Smooth muscle cell of the pulmonary artery (primary cell): ENCODE measurements around the gene HSPA6. TPM values are rescaled to one million over a fixed set of nuclear protein-coding genes. Genes with fewer than 3 reads are reported as not detected.

Experiments
- total RNA-seq: library from RNA; depleted of rRNA; stranded (reverse); fragments of >200 nt; gene quantifications from 2 replicates; pipeline ENCODE4 v1.2.3, GENCODE V29; 2014

HSPA6 gene
- 0.65 and 4.5 TPM in 2 replicates for total RNA-seq

DNA sequence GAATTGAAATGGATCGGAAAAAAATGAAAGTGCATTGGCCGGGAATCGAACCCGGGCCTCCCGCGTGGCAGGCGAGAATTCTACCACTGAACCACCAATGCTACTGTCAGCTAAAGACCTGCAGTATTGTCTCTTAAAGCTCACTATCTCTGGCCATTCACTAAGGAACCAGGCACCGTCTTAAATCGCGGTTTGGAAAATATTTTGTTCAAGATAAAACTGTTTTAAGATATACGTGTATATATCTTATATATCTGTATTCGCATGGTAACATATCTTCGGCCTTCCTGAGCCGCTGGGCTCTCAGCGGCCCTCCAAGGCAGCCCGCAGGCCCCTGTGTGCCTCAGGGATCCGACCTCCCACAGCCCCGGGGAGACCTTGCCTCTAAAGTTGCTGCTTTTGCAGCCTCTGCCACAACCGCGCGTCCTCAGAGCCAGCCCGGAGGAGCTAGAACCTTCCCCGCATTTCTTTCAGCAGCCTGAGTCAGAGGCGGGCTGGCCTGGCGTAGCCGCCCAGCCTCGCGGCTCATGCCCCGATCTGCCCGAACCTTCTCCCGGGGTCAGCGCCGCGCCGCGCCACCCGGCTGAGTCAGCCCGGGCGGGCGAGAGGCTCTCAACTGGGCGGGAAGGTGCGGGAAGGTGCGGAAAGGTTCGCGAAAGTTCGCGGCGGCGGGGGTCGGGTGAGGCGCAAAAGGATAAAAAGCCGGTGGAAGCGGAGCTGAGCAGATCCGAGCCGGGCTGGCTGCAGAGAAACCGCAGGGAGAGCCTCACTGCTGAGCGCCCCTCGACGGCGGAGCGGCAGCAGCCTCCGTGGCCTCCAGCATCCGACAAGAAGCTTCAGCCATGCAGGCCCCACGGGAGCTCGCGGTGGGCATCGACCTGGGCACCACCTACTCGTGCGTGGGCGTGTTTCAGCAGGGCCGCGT lies at the start of gene HSPA6:
TSS of gene HSPA6 (plus strand) at position 724 of the 925 bp plus-strand sequence. CDS start at position 843, 119 bp downstream.

GRCh38 chr1:161549652-161550051 lies 25.3 kb downstream of the HSPA6 start, which contains the start of gene FCGR3A:
TSS of gene FCGR3A (minus strand) at chr1:161549818. CDS start at chr1:161549736, 82 bp downstream.

Other genes starting within 250 kb of the HSPA6 start
- 0.89 and 2.2 TPM in 2 replicates for gene MPZ, start 214.6 kb upstream of the HSPA6 start, total RNA-seq
- gene SDHC, start 210.2 kb upstream of the HSPA6 start, total RNA-seq, result 33.0 and 49.3 TPM in 2 replicates
- gene CFAP126, start 156.7 kb upstream of the HSPA6 start, total RNA-seq, result not detected in 2 replicates
- gene FCGR2A, start 19.1 kb upstream of the HSPA6 start, total RNA-seq, result 0.20 and 0.50 TPM in 2 replicates
- gene FCGR3A, start 25.3 kb downstream of the HSPA6 start, total RNA-seq, result not detected in 2 replicates
- not detected in 2 replicates for gene FCGR3B, start 106.6 kb downstream of the HSPA6 start, total RNA-seq
- gene FCGR2B, start 138.6 kb downstream of the HSPA6 start, total RNA-seq, result not detected in 2 replicates
- gene FCRLA, start 182.7 kb downstream of the HSPA6 start, total RNA-seq, result 0.17 and 0.72 TPM in 2 replicates
- 1.6 and 2.9 TPM in 2 replicates for gene FCRLB, start 197.0 kb downstream of the HSPA6 start, total RNA-seq
- 30.5 and 33.0 TPM in 2 replicates for gene DUSP12, start 225.2 kb downstream of the HSPA6 start, total RNA-seq
- 29.1 and 30.9 TPM in 2 replicates for gene ATF6, start 241.8 kb downstream of the HSPA6 start, total RNA-seq